HEK293T (cell line): Measurements from ENCODE around the gene TAF11L2.

Source experiments
- BHLHE40 ChIP-seq: fragments of 450-650 bp; IDR thresholded peaks from 2 replicates; pipeline ENCODE4 v1.6.1; 2016; ENCODE audit warnings: mild to moderate bottlenecking, moderate library complexity, borderline replicate concordance
- FOXA1 ChIP-seq: fragments of 450-650 bp; IDR thresholded peaks from 2 replicates; pipeline ENCODE4 v1.6.1; 2016; ENCODE audit warnings: mild to moderate bottlenecking
- FOXM1 ChIP-seq: fragments of 450-650 bp; IDR thresholded peaks from 2 replicates; pipeline ENCODE4 v1.6.1; 2017; ENCODE audit warnings: mild to moderate bottlenecking, borderline replicate concordance
- NFRKB ChIP-seq: fragments of 450-650 bp; IDR thresholded peaks from 2 replicates; pipeline ENCODE4 v1.6.1; 2016; ENCODE audit warnings: mild to moderate bottlenecking, moderate library complexity
- SP1 ChIP-seq: fragments of 450-650 bp; IDR thresholded peaks from 2 replicates; pipeline ENCODE4 v1.6.1; 2017
- SUZ12 ChIP-seq: fragments of 450-650 bp; IDR thresholded peaks from 2 replicates; pipeline ENCODE4 v1.6.1; 2016; ENCODE audit warnings: mild to moderate bottlenecking
- TARDBP ChIP-seq: fragments of 450-650 bp; IDR thresholded peaks from 2 replicates; pipeline ENCODE4 v1.6.1; 2016

DNA sequence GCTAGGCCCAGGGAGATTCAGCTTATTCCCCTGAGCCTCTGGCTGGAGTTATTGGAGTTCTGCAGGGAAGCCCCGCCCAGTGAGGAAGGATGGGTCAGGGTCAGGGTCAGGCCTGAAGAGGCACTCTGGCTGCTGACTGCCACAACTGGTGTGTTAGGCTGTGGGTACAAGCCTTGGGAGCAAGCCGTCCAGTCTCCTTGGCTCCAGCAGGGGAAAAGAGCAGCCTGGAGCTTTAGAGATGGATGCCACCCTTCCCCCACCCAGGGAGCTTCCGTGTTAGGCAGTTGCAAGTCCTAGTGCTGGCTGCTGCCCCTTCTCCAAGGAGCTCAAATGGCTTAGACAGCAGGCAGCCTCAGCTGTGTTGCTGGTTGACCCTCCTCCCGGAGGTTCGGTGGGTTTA, 34.4 kb upstream of the TAF11L2 start:
- TF ChIP-seq SP1 (no peak), FOXA1 (no peak), FOXM1 (no peak), BHLHE40 (no peak), SUZ12 (no peak), NFRKB (no peak), TARDBP (no peak)
